Neural progenitor cell (in vitro differentiated cells): ENCODE results near the gene KPNA6. TPM values are rescaled to one million over a fixed set of nuclear protein-coding genes. Genes with fewer than 3 reads are reported as not detected.

Source experiments
- DNase-seq: peaks from one replicate; pipeline ENCODE4 v3.0.0-alpha.2; 2016; ENCODE audit warnings: low spot score
- H2AFZ ChIP-seq: fragments of 200-600 bp; sonication (generic); replicated peaks from 2 replicates; pipeline ENCODE4 v1.6.1; 2016; ENCODE audit warnings: antibody characterized with exemption
- H3F3A ChIP-seq: fragments of 200-600 bp; sonication (generic); 2 replicates; pipeline ENCODE4 v1.6.1; 2016; ENCODE audit warnings: antibody characterized with exemption, low read depth
- H3K27ac ChIP-seq: fragments of 200-600 bp; sonication (generic); 2 replicates; pipeline ENCODE4 v1.5.1; 2016; ENCODE audit warnings: mild to moderate bottlenecking
- H3K27me3 ChIP-seq: fragments of 200-600 bp; sonication (generic); 2 replicates; pipeline ENCODE4 v1.6.1; 2016; ENCODE audit warnings: mild to moderate bottlenecking, moderate library complexity
- H3K36me3 ChIP-seq: fragments of 200-600 bp; sonication (generic); 2 replicates; pipeline ENCODE4 v1.5.1; 2016
- H3K4me1 ChIP-seq: fragments of 200-600 bp; sonication (generic); 2 replicates; pipeline ENCODE4 v1.6.1; 2016; ENCODE audit warnings: mixed run types
- H3K4me2 ChIP-seq: fragments of 200-600 bp; sonication (generic); 2 replicates; pipeline ENCODE4 v1.6.1; 2016
- H3K4me3 ChIP-seq: fragments of 200-600 bp; sonication (generic); 2 replicates; pipeline ENCODE4 v1.5.1; 2016
- H3K79me2 ChIP-seq: fragments of 200-600 bp; sonication (generic); 2 replicates; pipeline ENCODE4 v1.6.1; 2016; ENCODE audit warnings: low read depth
- H3K9ac ChIP-seq: fragments of 200-600 bp; sonication (generic); 2 replicates; pipeline ENCODE4 v1.6.1; 2016
- H3K9me3 ChIP-seq: fragments of 200-600 bp; sonication (generic); 2 replicates; pipeline ENCODE4 v1.5.1; 2016; ENCODE audit warnings: low read depth
- H4K20me1 ChIP-seq: fragments of 200-600 bp; sonication (generic); 2 replicates; pipeline ENCODE4 v1.6.1; 2016; ENCODE audit warnings: low read depth
- H3K27ac Mint-ChIP-seq: 3 replicates; pipeline ENCODE4 v1.8.0; 2021; ENCODE audit warnings: mixed read lengths
- H3K27me3 Mint-ChIP-seq: 2 replicates; pipeline ENCODE4 v1.8.0; 2022; ENCODE audit warnings: low read depth, mild to moderate bottlenecking, inconsistent platforms, moderate library complexity, mixed read lengths; ENCODE audit not compliant: insufficient read depth
- H3K36me3 Mint-ChIP-seq: 3 replicates; pipeline ENCODE4 v1.8.0; 2021; ENCODE audit warnings: mixed read lengths
- H3K4me1 Mint-ChIP-seq: 3 replicates; pipeline ENCODE4 v1.8.0; 2021; ENCODE audit warnings: mixed read lengths
- H3K4me3 Mint-ChIP-seq: 3 replicates; pipeline ENCODE4 v1.8.0; 2021; ENCODE audit warnings: mild to moderate bottlenecking, moderate library complexity, mixed read lengths
- H3K9me3 Mint-ChIP-seq: 3 replicates; pipeline ENCODE4 v1.8.0; 2020; ENCODE audit warnings: mixed read lengths
- EZH2 ChIP-seq: fragments of 200-600 bp; sonication (generic); IDR thresholded peaks from 2 replicates; pipeline ENCODE4 v1.6.1; 2017; ENCODE audit warnings: antibody characterized with exemption, mild to moderate bottlenecking, moderate library complexity
- EZH2phosphoT487 ChIP-seq: fragments of 200-600 bp; sonication (generic); IDR thresholded peaks from 2 replicates; pipeline ENCODE4 v1.6.1; 2017; ENCODE audit warnings: antibody characterized with exemption
- total RNA-seq: library from RNA; depleted of rRNA; stranded (reverse); fragments of >200 nt; gene quantifications from 2 replicates; pipeline ENCODE4 v1.2.3, GENCODE V29; 2015; ENCODE audit warnings: low replicate concordance
- TF ChIP-seq, protein P1 (sequence below): fragments of 200-600 bp; sonication (generic); IDR thresholded peaks from 2 replicates; pipeline ENCODE4 v1.5.1; 2017; ENCODE audit warnings: antibody characterized with exemption, mild to moderate bottlenecking

The KPNA6 gene
- total RNA-seq, 1 donor from 2014 or later, result 69.3 TPM

DNA sequence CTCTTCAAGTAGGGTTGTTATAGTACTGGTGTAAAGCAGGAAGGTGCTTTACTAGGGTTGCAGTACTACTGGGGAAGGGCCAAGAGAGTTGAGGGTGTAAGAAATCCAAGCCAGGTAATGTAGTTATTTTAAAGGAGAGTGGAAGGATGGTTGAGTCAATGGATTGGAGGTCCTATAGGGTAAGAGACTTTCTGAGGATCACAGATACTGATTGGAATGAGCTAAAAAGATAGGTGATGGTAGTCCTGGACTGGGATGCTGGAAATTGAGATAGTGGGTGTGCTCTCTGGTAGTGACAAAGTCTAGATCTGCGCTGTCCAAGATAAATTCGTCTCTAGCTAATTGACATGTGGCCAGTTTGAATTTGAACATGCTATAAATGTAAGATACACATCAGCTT lies 78.6 kb downstream of the KPNA6 start:
- no peaks in the 10 kb centered on the region for H3K9me3 Mint-ChIP-seq
- Histone ChIP-seq H4K20me1 (peaks cover 44% of the 10 kb centered on the region), H3K36me3 (peaks cover 5% of the 10 kb centered on the region), H3K4me3 (no peak overlapping the region), H2AFZ (no peak overlapping the region), H3K79me2 (peaks cover 64% of the 10 kb centered on the region), H3K4me1 (no peaks in the 10 kb centered on the region), H3K27ac (no peak overlapping the region), H3K9ac (no peak overlapping the region), H3K27me3 (no peaks in the 10 kb centered on the region), H3K4me2 (no peak overlapping the region), H3F3A (no peaks in the 10 kb centered on the region), H3K9me3 (no peaks in the 10 kb centered on the region)
- peaks cover 6% of the 10 kb centered on the region for H3K4me1 Mint-ChIP-seq
- no peak overlapping the region for H3K27ac Mint-ChIP-seq
- peaks cover 6% of the 10 kb centered on the region for H3K27me3 Mint-ChIP-seq
- H3K36me3 Mint-ChIP-seq, result peaks cover 49% of the 10 kb centered on the region
- H3K4me3 Mint-ChIP-seq, result no peak overlapping the region
- DNase-seq, result no peak
- TF ChIP-seq, protein P1, sequence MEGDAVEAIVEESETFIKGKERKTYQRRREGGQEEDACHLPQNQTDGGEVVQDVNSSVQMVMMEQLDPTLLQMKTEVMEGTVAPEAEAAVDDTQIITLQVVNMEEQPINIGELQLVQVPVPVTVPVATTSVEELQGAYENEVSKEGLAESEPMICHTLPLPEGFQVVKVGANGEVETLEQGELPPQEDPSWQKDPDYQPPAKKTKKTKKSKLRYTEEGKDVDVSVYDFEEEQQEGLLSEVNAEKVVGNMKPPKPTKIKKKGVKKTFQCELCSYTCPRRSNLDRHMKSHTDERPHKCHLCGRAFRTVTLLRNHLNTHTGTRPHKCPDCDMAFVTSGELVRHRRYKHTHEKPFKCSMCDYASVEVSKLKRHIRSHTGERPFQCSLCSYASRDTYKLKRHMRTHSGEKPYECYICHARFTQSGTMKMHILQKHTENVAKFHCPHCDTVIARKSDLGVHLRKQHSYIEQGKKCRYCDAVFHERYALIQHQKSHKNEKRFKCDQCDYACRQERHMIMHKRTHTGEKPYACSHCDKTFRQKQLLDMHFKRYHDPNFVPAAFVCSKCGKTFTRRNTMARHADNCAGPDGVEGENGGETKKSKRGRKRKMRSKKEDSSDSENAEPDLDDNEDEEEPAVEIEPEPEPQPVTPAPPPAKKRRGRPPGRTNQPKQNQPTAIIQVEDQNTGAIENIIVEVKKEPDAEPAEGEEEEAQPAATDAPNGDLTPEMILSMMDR, result no peak
- TF ChIP-seq EZH2 (no peak), EZH2phosphoT487 (no peak)

DNA sequence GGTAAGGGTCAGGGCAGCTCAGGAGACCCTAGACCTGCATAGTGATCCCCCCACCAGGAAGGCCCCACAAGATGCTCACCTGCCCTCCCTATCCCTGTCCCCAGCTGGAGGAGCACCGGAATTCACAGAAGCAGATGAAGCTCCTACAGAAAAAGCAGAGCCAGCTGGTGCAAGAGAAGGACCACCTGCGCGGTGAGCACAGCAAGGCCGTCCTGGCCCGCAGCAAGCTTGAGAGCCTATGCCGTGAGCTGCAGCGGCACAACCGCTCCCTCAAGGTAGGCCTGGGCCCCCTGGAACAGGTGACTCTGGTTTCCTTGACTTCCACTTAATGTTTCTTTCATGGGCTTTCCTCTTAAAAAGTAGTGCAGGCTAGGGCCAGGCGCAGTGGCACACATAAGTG lies 80.0 kb downstream of the KPNA6 start:
- no peaks in the 10 kb centered on the region for H3K9me3 ChIP-seq
- peaks cover 38% of the 10 kb centered on the region for H4K20me1 ChIP-seq
- no peak overlapping the region for H3K4me3 Mint-ChIP-seq
- no peaks in the 10 kb centered on the region for H3F3A ChIP-seq
- H3K27me3 Mint-ChIP-seq, result peaks cover 5% of the 10 kb centered on the region
- H3K27ac ChIP-seq, result no peak overlapping the region
- H3K9ac ChIP-seq, result no peak overlapping the region
- no peak overlapping the region for H3K27ac Mint-ChIP-seq
- no peak for DNase-seq
- H3K36me3 ChIP-seq, result peaks cover 5% of the 10 kb centered on the region
- H3K4me1 Mint-ChIP-seq, result peaks cover 4% of the 10 kb centered on the region
- no peaks in the 10 kb centered on the region for H3K9me3 Mint-ChIP-seq
- TF ChIP-seq EZH2phosphoT487 (no peak), EZH2 (no peak)
- TF ChIP-seq, protein P1, result no peak
- peaks cover 55% of the 10 kb centered on the region for H3K36me3 Mint-ChIP-seq
- peaks cover 51% of the 10 kb centered on the region for H3K79me2 ChIP-seq
- no peaks in the 10 kb centered on the region for H3K4me1 ChIP-seq
- no peaks in the 10 kb centered on the region for H3K27me3 ChIP-seq
- no peak overlapping the region for H2AFZ ChIP-seq
- no peak overlapping the region for H3K4me3 ChIP-seq
- H3K4me2 ChIP-seq, result no peak overlapping the region

DNA sequence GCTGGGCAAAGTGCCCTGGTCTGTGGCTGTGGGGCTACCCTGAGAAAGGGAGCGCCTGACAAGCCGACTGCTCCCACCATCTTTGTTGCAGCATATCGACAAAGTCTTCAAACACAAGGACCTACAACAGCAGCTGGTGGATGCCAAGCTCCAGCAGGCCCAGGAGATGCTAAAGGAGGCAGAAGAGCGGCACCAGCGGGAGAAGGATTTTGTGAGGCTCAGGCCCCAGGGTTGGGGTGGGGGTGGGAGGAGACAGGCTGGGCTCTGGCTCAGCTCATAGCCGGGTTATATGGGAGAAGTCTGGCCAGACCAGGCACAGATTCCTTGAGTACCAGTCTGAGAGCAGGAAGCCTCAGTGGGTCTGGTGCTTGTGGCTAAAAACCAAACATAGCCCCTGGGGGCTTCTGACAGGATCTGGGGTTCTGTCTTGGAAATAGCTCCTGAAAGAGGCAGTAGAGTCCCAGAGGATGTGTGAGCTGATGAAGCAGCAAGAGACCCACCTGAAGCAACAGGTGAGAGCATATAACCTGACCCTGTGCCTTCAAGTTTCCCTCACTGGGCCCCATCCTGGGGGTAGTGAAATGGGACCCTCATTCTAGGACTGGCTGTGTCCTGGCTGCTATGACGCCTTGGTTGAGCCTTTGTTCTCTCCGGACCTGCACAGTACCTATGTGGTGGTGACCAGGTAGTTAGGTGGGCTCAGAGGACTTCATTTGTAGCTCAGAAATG lies 84.5 kb downstream of the KPNA6 start:
- H2AFZ ChIP-seq, result no peak overlapping the region
- no peak for DNase-seq
- no peak overlapping the region for H3K27ac ChIP-seq
- peaks cover 5% of the 10 kb centered on the region for H3K36me3 ChIP-seq
- H3K36me3 Mint-ChIP-seq, result peaks cover 54% of the 10 kb centered on the region
- H3F3A ChIP-seq, result peaks cover 7% of the 10 kb centered on the region
- H3K27me3 ChIP-seq, result no peaks in the 10 kb centered on the region
- H3K4me3 ChIP-seq, result no peak overlapping the region
- H4K20me1 ChIP-seq, result peaks cover 8% of the 10 kb centered on the region
- H3K9me3 ChIP-seq, result no peaks in the 10 kb centered on the region
- no peak overlapping the region for H3K9ac ChIP-seq
- no peak overlapping the region for H3K4me3 Mint-ChIP-seq
- no peak overlapping the region for H3K27ac Mint-ChIP-seq
- H3K4me1 Mint-ChIP-seq, result peaks cover under 1% of the 10 kb centered on the region
- peaks cover 6% of the 10 kb centered on the region for H3K79me2 ChIP-seq
- H3K4me1 ChIP-seq, result no peaks in the 10 kb centered on the region
- H3K4me2 ChIP-seq, result no peak overlapping the region
- H3K27me3 Mint-ChIP-seq, result peaks cover 2% of the 10 kb centered on the region
- TF ChIP-seq, protein P1, result no peak
- no peak for TF ChIP-seq EZH2
- no peak for TF ChIP-seq EZH2phosphoT487
- no peaks in the 10 kb centered on the region for H3K9me3 Mint-ChIP-seq
